A549 (cell line): ENCODE measurements around the gene MACC1. TPM values are rescaled to one million over a fixed set of nuclear protein-coding genes. Genes with fewer than 3 reads are reported as not detected.

Source experiments
- ATAC-seq, 2 experiments: fragments of 200-7000 bp in 1 of 2; fragments of >200 bp in 1 of 2; cut with Nextera tagmentation in 1 of 2; cut with Tn5 transposase in 1 of 2; 3 replicates each; pipeline versions ENCODE4 v1.8.0 to v1.9.1; 2018 to 2020; ENCODE audit warnings: mild to moderate bottlenecking in 1 of 2, moderate library complexity in 1 of 2
- CTCF ChIA-PET: fragments of 300-600 bp; sonication (Branson Sonifier 250); formaldehyde crosslinking; extraction: SDS; loops from one replicate; lab custom pipeline; 2021; ENCODE audit warnings: antibody characterized with exemption, inconsistent platforms; lab: Yijun Ruan, JAX
- POLR2A ChIA-PET: fragments of 350-600 bp; formaldehyde crosslinking; extraction: SDS; loops from one replicate; lab custom pipeline; 2021; ENCODE audit warnings: antibody characterized with exemption, inconsistent platforms; lab: Yijun Ruan, JAX
- DNase-seq, 2 experiments: peaks; one replicate each; pipeline versions ENCODE4 v3.0.0 to v3.0.0-alpha.2; 2011 to 2016; ENCODE audit warnings: low read depth in 1 of 2, low spot score in 1 of 2
- FAIRE-seq: peaks from 2 replicates; lab custom pipeline; 2011; peaks lifted over from hg19 to GRCh38; lab: Jason Lieb, UNC
- H3K27ac ChIP-seq, 2 experiments: fragments of >200 bp; sonication (Bioruptor Twin); formaldehyde crosslinking; 3 replicates each; pipeline ENCODE4 v1.5.1; 2016 to 2017
- H3K4me1 ChIP-seq: fragments of >200 bp; sonication (Bioruptor Twin); formaldehyde crosslinking; 3 replicates; pipeline ENCODE4 v1.6.1; 2016
- H3K4me2 ChIP-seq: fragments of >200 bp; sonication (Bioruptor Twin); formaldehyde crosslinking; 3 replicates; pipeline ENCODE4 v1.6.1; 2016
- H3K4me3 ChIP-seq: fragments of >200 bp; sonication (Bioruptor Twin); formaldehyde crosslinking; 3 replicates; pipeline ENCODE4 v1.5.1; 2016
- H3K9me3 ChIP-seq: fragments of >200 bp; sonication (Bioruptor Twin); formaldehyde crosslinking; 3 replicates; pipeline ENCODE4 v1.6.1; 2016
- CEBPB ChIP-seq, 2 experiments: fragments of >200 bp in 1 of 2; sonication (Bioruptor Twin) in 1 of 2; formaldehyde crosslinking in 1 of 2; IDR thresholded peaks; 2 replicates each; pipeline ENCODE4 v1.6.1; 2012 to 2016
- EHF ChIP-seq: fragments of 250-450 bp; sonication (Bioruptor Pico); IDR thresholded peaks from 2 replicates; pipeline ENCODE4 v1.5.0; 2020; ENCODE audit warnings: mild to moderate bottlenecking
- EP300 ChIP-seq, 2 experiments: fragments of >200 bp; sonication (Bioruptor Twin); formaldehyde crosslinking; IDR thresholded peaks; 2 replicates in 1 of 2; 3 replicates in 1 of 2; pipeline ENCODE4 v1.6.1; 2016 to 2017
- GATA3 ChIP-seq: IDR thresholded peaks from 2 replicates; pipeline ENCODE4 v1.6.1; 2012; ENCODE audit warnings: borderline replicate concordance
- HOXB5 ChIP-seq: fragments of 250-450 bp; sonication (Bioruptor Pico); IDR thresholded peaks from 2 replicates; pipeline ENCODE4 v1.5.0; 2020; ENCODE audit warnings: mild to moderate bottlenecking, moderate library complexity
- JUN ChIP-seq, 2 experiments: fragments of >200 bp; sonication (Bioruptor Twin); formaldehyde crosslinking; IDR thresholded peaks; 2 replicates in 1 of 2; 3 replicates in 1 of 2; pipeline ENCODE4 v1.6.1; 2016 to 2017
- JUNB ChIP-seq: fragments of >200 bp; sonication (Bioruptor Twin); formaldehyde crosslinking; IDR thresholded peaks from 2 replicates; pipeline ENCODE4 v1.6.1; 2016
- KDM5A ChIP-seq: fragments of 200-600 bp; sonication (generic); IDR thresholded peaks from 2 replicates; pipeline ENCODE4 v1.6.1; 2016; ENCODE audit warnings: antibody characterized with exemption, mild to moderate bottlenecking
- NPAS2 ChIP-seq: fragments of 250-450 bp; sonication (Bioruptor Pico); IDR thresholded peaks from 2 replicates; pipeline ENCODE4 v1.8.0; 2022; ENCODE audit warnings: mild to moderate bottlenecking, moderate library complexity, borderline replicate concordance
- NR3C1 ChIP-seq: fragments of >200 bp; sonication (Bioruptor Twin); formaldehyde crosslinking; IDR thresholded peaks from 3 replicates; pipeline ENCODE4 v1.6.1; 2017
- RCOR1 ChIP-seq: fragments of 150-350 bp; IDR thresholded peaks from 2 replicates; pipeline ENCODE4 v1.6.1; 2014; ENCODE audit warnings: antibody characterized with exemption, low read length, low read depth
- REST ChIP-seq: fragments of 200-600 bp; sonication (generic); IDR thresholded peaks from 2 replicates; pipeline ENCODE4 v1.6.1; 2016; ENCODE audit warnings: antibody characterized with exemption, mild to moderate bottlenecking, moderate library complexity
- RFX5 ChIP-seq: fragments of 450-650 bp; IDR thresholded peaks from 2 replicates; pipeline ENCODE4 v1.7.1; 2014; ENCODE audit warnings: antibody characterized with exemption, mild to moderate bottlenecking, moderate library complexity
- SMC3 ChIP-seq: fragments of >200 bp; sonication (Bioruptor Twin); formaldehyde crosslinking; IDR thresholded peaks from 3 replicates; pipeline ENCODE4 v1.6.1; 2018; ENCODE audit warnings: inconsistent platforms
- USF2 ChIP-seq: fragments of 450-650 bp; IDR thresholded peaks from 2 replicates; pipeline ENCODE4 v1.6.1; 2014; ENCODE audit warnings: antibody characterized with exemption
- ZC3H11A ChIP-seq: fragments of 450-650 bp; IDR thresholded peaks from 2 replicates; pipeline ENCODE4 v1.6.1; 2014; ENCODE audit warnings: antibody characterized with exemption, mild to moderate bottlenecking
- ZFP36 ChIP-seq: fragments of 450-650 bp; IDR thresholded peaks from 2 replicates; pipeline ENCODE4 v1.6.1; 2014; ENCODE audit warnings: borderline replicate concordance; ENCODE audit not compliant: partially characterized antibody
- WGBS: methylation state at CpG from one replicate; pipeline ENCODE4 v1.1.6; 2017; ENCODE audit errors: missing lambda C conversion rate; 5-methylcytosine and 5-hydroxymethylcytosine counted together
- polyA plus RNA-seq, 4 experiments: library from polyadenylated mRNA; depleted of rRNA in 3 of 4; stranded (reverse); fragments of >200 nt; fragmentation: RNase III in 1 of 4; extraction: RNeasy Plus Mini Kit Qiagen cat#74134 plus additional on column Dnase treatment in 1 of 4; gene quantifications; 2 replicates in 3 of 4; 3 replicates in 1 of 4; pipeline ENCODE4 v1.2.3, GENCODE V29; 2011 to 2017
- TF ChIP-seq, protein P1 (sequence below): fragments of 150-350 bp; IDR thresholded peaks from 2 replicates; pipeline ENCODE4 v1.6.1; 2014; ENCODE audit warnings: low read depth, mild to moderate bottlenecking, low read length
- TF ChIP-seq, protein P2 (sequence below): fragments of >200 bp; sonication (Bioruptor Twin); formaldehyde crosslinking; IDR thresholded peaks from 2 replicates; pipeline ENCODE4 v1.6.1; 2016

The MACC1 gene
- polyA plus RNA-seq, 2 of the 4 experiments (the other 2 are of a cell fraction) = 0.01 TPM; not detected in 1

DNA sequence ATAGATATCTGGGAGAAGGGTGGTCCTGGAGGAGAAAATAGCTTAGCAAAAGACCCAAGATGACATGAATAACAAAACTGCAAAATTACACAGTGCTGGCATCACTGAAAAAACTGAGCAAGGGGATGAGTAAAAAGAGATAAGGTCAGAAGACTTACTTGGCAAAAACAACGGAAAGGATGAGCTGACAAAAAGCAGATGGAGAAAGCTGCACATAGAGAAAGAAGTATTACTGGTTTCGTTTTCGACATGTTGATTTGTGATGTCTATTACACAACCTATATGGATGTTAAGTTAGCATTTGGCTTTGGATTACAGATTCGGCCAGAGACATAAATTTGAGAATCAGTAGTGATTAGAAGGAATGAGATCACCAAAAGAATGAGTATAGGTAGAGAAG, 132.1 kb downstream of the MACC1 start:
- no peaks in the 10 kb centered on the region for H3K9me3 ChIP-seq
- H3K4me3 ChIP-seq = no peak overlapping the region
- H3K4me1 ChIP-seq = no peaks in the 10 kb centered on the region
- 70% methylated on average over 4 of the region's 4 CpGs for WGBS
- H3K27ac ChIP-seq = no peak overlapping the region
- FAIRE-seq (no peak), ATAC-seq (no peak), DNase-seq (no peak)
- CTCF ChIA-PET = no interaction called here
- POLR2A ChIA-PET = no interaction called here
- TF ChIP-seq, protein P1, sequence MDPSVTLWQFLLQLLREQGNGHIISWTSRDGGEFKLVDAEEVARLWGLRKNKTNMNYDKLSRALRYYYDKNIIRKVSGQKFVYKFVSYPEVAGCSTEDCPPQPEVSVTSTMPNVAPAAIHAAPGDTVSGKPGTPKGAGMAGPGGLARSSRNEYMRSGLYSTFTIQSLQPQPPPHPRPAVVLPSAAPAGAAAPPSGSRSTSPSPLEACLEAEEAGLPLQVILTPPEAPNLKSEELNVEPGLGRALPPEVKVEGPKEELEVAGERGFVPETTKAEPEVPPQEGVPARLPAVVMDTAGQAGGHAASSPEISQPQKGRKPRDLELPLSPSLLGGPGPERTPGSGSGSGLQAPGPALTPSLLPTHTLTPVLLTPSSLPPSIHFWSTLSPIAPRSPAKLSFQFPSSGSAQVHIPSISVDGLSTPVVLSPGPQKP = no peak
- TF ChIP-seq NPAS2 (CRISPR knock-in tag) = no peak
- no peak for TF ChIP-seq KDM5A
- no peak for TF ChIP-seq ZC3H11A
- no peak for TF ChIP-seq HOXB5 (CRISPR knock-in tag)
- no peak for TF ChIP-seq ZFP36
- no peak for TF ChIP-seq RCOR1
- TF ChIP-seq GATA3 = no peak
- no peak for TF ChIP-seq JUN (IDR thresholded peaks at IDR 0.05)
- no peak for TF ChIP-seq RFX5
- TF ChIP-seq CEBPB (IDR thresholded peaks at IDR 0.05) = no peak
- no peak for TF ChIP-seq EHF (CRISPR knock-in tag)
- TF ChIP-seq EP300 (IDR thresholded peaks at IDR 0.05) = no peak
- TF ChIP-seq, protein P2, sequence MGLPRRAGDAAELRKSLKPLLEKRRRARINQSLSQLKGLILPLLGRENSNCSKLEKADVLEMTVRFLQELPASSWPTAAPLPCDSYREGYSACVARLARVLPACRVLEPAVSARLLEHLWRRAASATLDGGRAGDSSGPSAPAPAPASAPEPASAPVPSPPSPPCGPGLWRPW = no peak
- TF ChIP-seq SMC3 = no peak
- TF ChIP-seq NR3C1 = no peak
- TF ChIP-seq JUNB = no peak
- no peak for TF ChIP-seq USF2
- no peak for TF ChIP-seq REST
- no peak overlapping the region for H3K4me2 ChIP-seq

Other genes with a start within 250 kb of the MACC1 start
- 0.63 and 0.67 TPM in 2 replicates for gene ITGB8, start 113.5 kb upstream of the MACC1 start, polyA plus RNA-seq (2011; rRNA removed)
- 0.30 to 0.50 TPM (median 0.39 TPM) in 3 replicates for gene ITGB8, start 113.5 kb upstream of the MACC1 start, polyA plus RNA-seq (2017; fragmentation: RNase III; extraction: RNeasy Plus Mini Kit Qiagen cat#74134 plus additional on column Dnase treatment)